GM12865 (cell line): ENCODE measurements around the gene GRK1.

Experiments
- DNase-seq: peaks from one replicate; pipeline ENCODE4 v3.0.0; 2010; ENCODE audit warnings: low read depth
- H3K4me3 ChIP-seq: 2 replicates; pipeline ENCODE4 v1.5.1; 2011; ENCODE audit warnings: mild to moderate bottlenecking, low read depth, low read length, control low read depth
- TF ChIP-seq, protein P1 (sequence below): IDR thresholded peaks from 2 replicates; pipeline ENCODE4 v1.5.1; 2011; ENCODE audit warnings: low read length, control low read depth, low read depth, inconsistent platforms; ENCODE audit not compliant: insufficient read depth; ENCODE audit errors: missing control alignments

GRK1 gene

DNA sequence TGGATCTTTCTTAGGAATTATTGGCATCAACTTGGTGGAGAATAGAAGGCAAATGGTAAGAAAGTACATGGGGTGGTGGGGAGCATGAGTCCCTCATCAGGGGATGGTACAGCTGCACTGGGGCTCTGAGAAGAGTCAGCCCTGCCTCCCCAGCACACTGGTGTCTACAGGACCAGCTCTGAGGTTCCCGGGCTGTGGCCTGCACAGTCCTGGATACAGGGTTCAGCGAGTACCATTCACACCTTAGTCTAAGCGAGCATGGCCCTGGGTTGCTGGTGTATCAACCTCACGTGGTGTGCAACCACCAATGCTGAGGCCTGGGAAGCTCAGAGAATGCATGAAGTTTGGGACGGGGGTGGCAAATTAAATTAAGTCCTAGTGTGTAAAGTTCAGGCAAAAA, 102.1 kb downstream of the GRK1 start:
- H3K4me3 ChIP-seq: no peak overlapping the region
- TF ChIP-seq, protein P1, sequence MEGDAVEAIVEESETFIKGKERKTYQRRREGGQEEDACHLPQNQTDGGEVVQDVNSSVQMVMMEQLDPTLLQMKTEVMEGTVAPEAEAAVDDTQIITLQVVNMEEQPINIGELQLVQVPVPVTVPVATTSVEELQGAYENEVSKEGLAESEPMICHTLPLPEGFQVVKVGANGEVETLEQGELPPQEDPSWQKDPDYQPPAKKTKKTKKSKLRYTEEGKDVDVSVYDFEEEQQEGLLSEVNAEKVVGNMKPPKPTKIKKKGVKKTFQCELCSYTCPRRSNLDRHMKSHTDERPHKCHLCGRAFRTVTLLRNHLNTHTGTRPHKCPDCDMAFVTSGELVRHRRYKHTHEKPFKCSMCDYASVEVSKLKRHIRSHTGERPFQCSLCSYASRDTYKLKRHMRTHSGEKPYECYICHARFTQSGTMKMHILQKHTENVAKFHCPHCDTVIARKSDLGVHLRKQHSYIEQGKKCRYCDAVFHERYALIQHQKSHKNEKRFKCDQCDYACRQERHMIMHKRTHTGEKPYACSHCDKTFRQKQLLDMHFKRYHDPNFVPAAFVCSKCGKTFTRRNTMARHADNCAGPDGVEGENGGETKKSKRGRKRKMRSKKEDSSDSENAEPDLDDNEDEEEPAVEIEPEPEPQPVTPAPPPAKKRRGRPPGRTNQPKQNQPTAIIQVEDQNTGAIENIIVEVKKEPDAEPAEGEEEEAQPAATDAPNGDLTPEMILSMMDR: no peak
- DNase-seq: no peak

DNA sequence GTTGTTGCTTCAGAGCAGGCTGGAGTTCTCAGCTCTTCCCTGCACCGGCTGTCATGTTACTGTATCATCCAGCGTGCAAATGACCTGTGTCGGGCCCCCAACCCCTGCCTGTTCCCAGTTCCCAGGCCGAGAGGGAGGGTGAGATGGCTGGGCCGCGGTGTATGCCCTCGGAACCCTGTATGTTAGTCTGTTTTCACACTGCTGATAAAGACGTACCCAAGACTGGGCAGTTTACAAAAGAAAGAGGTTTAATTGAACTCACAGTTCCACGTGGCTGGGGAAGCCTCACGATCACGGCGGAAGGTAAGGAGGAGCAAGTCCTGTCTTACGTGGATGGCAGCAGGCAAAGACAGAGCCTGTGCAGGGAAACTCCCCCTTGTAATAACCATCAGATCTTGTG, 102.9 kb downstream of the GRK1 start:
- no peak overlapping the region for H3K4me3 ChIP-seq
- TF ChIP-seq, protein P1: no peak
- DNase-seq: no peak

DNA sequence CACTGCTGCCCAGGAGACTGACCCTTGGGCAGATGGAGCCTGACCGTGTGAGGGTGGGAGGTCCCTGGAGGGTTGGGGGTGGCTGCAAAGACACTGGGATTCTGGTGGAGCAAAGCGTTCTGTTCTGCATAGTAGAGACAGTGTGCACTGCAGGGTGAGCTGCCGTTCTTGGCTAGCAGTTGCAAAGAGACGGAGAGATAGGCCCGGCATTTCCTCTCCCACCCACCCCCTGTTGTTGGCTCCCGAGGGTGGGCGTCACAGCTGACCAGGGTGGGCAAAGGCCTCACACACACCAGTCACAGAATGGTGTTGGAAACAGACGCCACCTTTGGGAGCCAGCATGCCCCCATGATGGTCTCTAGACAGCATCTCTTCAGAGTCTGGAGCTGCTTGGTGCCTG, 103.4 kb downstream of the GRK1 start:
- no peak for DNase-seq
- H3K4me3 ChIP-seq: no peak overlapping the region
- TF ChIP-seq, protein P1: no peak

DNA sequence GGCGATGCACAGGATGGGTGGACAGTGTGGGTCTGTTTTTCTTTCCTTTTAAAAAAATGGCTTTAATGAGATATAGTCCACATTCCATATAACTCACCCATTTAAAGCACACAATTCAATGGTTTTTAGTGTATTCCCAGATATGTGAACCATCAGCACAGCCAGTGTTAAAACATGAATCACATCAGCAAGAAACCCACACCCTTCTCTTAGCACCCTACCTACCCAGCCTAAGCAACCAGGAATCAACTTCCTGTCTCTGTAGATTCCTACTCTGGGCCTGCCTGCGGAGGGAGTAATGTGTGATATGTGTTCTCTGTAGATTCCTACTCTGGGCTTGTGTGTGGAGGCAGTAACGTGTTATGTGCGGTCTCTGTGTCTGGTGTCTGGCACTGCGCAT, 103.9 kb downstream of the GRK1 start:
- H3K4me3 ChIP-seq: no peak overlapping the region
- TF ChIP-seq, protein P1: no peak
- DNase-seq: no peak

DNA sequence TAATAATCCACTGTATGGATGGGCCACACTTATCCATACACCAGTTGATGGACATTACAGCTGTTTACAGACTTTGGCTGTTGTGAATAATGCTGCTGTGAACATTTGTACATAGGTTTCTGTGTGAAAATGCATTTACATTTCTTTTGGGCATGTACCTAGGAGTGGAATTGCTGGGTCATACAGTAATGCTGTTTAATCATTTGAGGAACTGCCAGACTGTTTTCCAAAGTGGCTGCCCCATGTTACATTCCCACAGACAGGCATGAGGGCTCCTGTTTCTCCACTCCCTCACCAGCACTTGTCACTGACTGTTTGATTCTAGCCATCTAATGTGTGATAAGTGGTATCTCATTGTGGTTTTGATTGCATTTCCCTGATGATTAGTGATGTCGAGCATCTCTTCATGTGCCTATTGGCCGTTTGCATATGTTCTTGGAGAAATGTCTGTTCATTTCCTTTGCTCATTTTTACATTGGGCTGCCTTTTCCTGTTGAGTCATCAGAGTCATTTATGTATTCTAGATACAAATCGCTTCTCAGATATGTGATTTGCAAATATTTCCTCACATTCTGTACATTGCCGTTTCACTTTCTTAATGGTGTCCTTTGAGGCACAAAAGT, 104.8 kb downstream of the GRK1 start:
- no peak for DNase-seq
- TF ChIP-seq, protein P1: no peak
- H3K4me3 ChIP-seq: no peak overlapping the region

DNA sequence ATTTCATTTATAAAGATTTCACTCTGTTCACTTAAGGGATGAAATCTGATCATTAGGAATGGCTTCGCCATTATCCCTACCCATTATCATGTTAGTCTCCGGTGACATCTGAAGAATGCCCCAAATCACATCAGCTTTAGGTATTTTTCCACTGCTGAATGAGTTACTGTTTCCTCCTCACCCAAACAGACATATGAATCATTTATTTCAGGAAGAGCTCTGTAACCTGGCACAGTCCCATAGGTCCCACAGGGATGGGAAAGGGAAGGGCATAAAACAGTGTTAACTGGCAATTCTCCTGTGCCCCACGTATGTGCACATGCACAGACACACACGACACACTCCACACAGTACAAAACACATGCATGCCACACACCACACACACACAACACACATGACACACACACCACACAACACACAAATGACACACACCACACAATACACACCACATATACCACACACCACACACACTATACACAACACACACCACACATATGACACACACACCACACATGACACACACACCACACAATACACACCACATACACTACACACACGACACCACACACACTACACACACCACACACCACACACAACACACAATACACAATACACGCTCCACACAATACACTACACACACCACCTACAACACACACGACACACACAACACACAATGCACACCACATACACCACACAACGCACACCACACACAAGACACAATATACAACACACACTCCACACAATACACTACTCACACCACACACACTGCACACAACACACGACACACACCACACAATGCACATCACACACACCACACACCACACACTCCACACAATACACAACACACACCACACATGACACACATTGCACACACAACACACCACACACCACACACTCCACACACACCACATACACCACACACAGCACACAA, 107.4 kb downstream of the GRK1 start:
- no peak for DNase-seq
- TF ChIP-seq, protein P1: no peak
- H3K4me3 ChIP-seq: no peak overlapping the region
